ENCODE measurements around the gene CD24. TPM values are rescaled to one million over a fixed set of nuclear protein-coding genes. Genes with fewer than 3 reads are reported as not detected.

The CD24 gene
- total and polyA plus RNA-seq, 2 of the 8 experiments (the other 6 are each of a cell fraction or from before 2014, with no cell fraction given), result 2,134 to 2,327 TPM

GRCh38 chr6:106961136-106961535 is 13.4 kb downstream of the CD24 start:
- Histone ChIP-seq H2BK5ac (ENCODE audit: low read depth, low read length) (no peak overlapping the region), H3K27ac (ENCODE audit: low read depth, low read length) (no peak overlapping the region), H3K9ac (replicated peaks in 1 of 4; ENCODE audit: extremely low read depth in 1 of 4, low read depth in 3 of 4, low read length in 3 of 4) (no peak overlapping the region), H3K18ac (ENCODE audit: extremely low read depth, low read length) (no peak overlapping the region), H3K4me1 (replicated peaks in 1 of 4; ENCODE audit: control insufficient read depth in 3 of 4, insufficient read depth in 4 of 4, low read length in 3 of 4) (no peaks in the 10 kb centered on the region), H3K4me2 (ENCODE audit: insufficient read depth in 1 of 2, low read depth in 2 of 2, low read length in 2 of 2) (no peak overlapping the region), H3K4ac (replicated peaks; ENCODE audit: insufficient read length, low read depth, low read length) (no peak overlapping the region), H3K23me2 (ENCODE audit: low read depth, low read length) (no peaks in the 10 kb centered on the region), H3K56ac (replicated peaks; ENCODE audit: insufficient read length, low read depth, low read length) (no peak overlapping the region), H2AK5ac (ENCODE audit: low read depth, low read length) (no peak overlapping the region), H3K14ac (ENCODE audit: insufficient read length) (no peak overlapping the region), H2BK12ac (ENCODE audit: low read depth, low read length) (no peak overlapping the region; the same call in 1 of the 2 replicates), H2BK120ac (replicated peaks; ENCODE audit: low read depth, low read length) (no peak overlapping the region), H4K8ac (ENCODE audit: extremely low read depth, insufficient read depth, low read length) (no peak overlapping the region), H3K27me3 (replicated peaks in 1 of 4; ENCODE audit: control insufficient read depth in 3 of 4, extremely low read depth in 1 of 4, insufficient read depth in 3 of 4, low read length in 3 of 4) (no peaks in the 10 kb centered on the region), H3K4me3 (ENCODE audit: extremely low read depth in 1 of 4, insufficient read depth in 2 of 4, low read depth in 3 of 4, low read length in 4 of 4) (no peak overlapping the region), H4K91ac (replicated peaks; ENCODE audit: insufficient read length, low read length) (no peak overlapping the region), H3K23ac (ENCODE audit: insufficient read length) (no peak overlapping the region), H3K79me2 (ENCODE audit: control insufficient read depth in 1 of 2, insufficient read depth in 2 of 2, low read length in 2 of 2) (no peaks in the 10 kb centered on the region), H3K36me3 (ENCODE audit: control insufficient read depth in 2 of 4, insufficient read depth in 4 of 4, low read length in 3 of 4) (no peaks in the 10 kb centered on the region), H3K79me1 (ENCODE audit: low read depth, low read length) (no peaks in the 10 kb centered on the region), H4K20me1 (replicated peaks in 1 of 2; ENCODE audit: control insufficient read depth in 1 of 2, insufficient read depth in 2 of 2, low read length in 2 of 2) (no peaks in the 10 kb centered on the region), H2BK15ac (ENCODE audit: low read length) (no peak overlapping the region), H3K9me3 (ENCODE audit: insufficient read depth in 2 of 2, low read depth in 1 of 2, low read length in 1 of 2) (no peaks in the 10 kb centered on the region; a peak in 1 of 4 replicates), H2BK20ac (ENCODE audit: low read length) (no peak overlapping the region), H4K5ac (ENCODE audit: insufficient read length, low read depth, low read length) (no peak overlapping the region), H2AFZ (ENCODE audit: low read length) (no peak overlapping the region)
- ChIA-PET CTCF (ENCODE audit: partially characterized antibody) (interaction anchor here (0.8 to 1.1 kb wide), 2 partner anchors 73 to 394 kb away, joined by 3 read pairs; no protein-coding TSS in a partner anchor), POLR2A (ENCODE audit: partially characterized antibody) (interaction anchor here (2.8 kb wide), 1 partner anchor 13 kb away, joined by 8 read pairs; no protein-coding TSS in a partner anchor)
- FAIRE-seq, result no peak
- WGBS, 2 experiments (ENCODE audit: extremely low coverage in 1 of 2, insufficient coverage in 1 of 2, insufficient read length in 1 of 2, insufficient replicate concordance in 2 of 2, low coverage in 1 of 2, low lambda C conversion rate in 2 of 2, missing lambda C conversion rate in 1 of 2), result 90% methylated on average over 3 of the region's 3 CpGs; no CpG with 5 or more reads in 1 of the 2 experiments
- TF ChIP-seq EZH2 (IDR thresholded peaks at IDR 0.05; ENCODE audit: low read depth, low read length, severe bottlenecking), result no peak
- DNase-seq (ENCODE audit: low read depth in 1 of 2, low spot score in 2 of 2), result no peak

Data from H1 (cell line).